HEK293T (cell line): ENCODE measurements around the gene KCNN3.

ENCODE experiments used
- BHLHE40 ChIP-seq: fragments of 450-650 bp; IDR thresholded peaks from 2 replicates; pipeline ENCODE4 v1.6.1; 2016; ENCODE audit warnings: mild to moderate bottlenecking, moderate library complexity, borderline replicate concordance
- CTBP1 ChIP-seq: fragments of 450-650 bp; IDR thresholded peaks from 2 replicates; pipeline ENCODE4 v1.6.1; 2016; ENCODE audit warnings: borderline replicate concordance
- ELF4 ChIP-seq: fragments of 450-650 bp; IDR thresholded peaks from 2 replicates; pipeline ENCODE4 v1.6.1; 2017; ENCODE audit warnings: antibody characterized with exemption
- FOXA1 ChIP-seq: fragments of 450-650 bp; IDR thresholded peaks from 2 replicates; pipeline ENCODE4 v1.6.1; 2016; ENCODE audit warnings: mild to moderate bottlenecking
- FOXM1 ChIP-seq: fragments of 450-650 bp; IDR thresholded peaks from 2 replicates; pipeline ENCODE4 v1.6.1; 2017; ENCODE audit warnings: mild to moderate bottlenecking, borderline replicate concordance
- L3MBTL2 ChIP-seq: fragments of 450-650 bp; conservative IDR thresholded peaks from 2 replicates; pipeline ENCODE4 v1.6.1; 2016; ENCODE audit warnings: mild to moderate bottlenecking
- LEF1 ChIP-seq: fragments of 450-650 bp; IDR thresholded peaks from 2 replicates; pipeline ENCODE4 v1.6.1; 2017; ENCODE audit warnings: mild to moderate bottlenecking, borderline replicate concordance
- NFRKB ChIP-seq: fragments of 450-650 bp; IDR thresholded peaks from 2 replicates; pipeline ENCODE4 v1.6.1; 2016; ENCODE audit warnings: mild to moderate bottlenecking, moderate library complexity
- SP1 ChIP-seq: fragments of 450-650 bp; IDR thresholded peaks from 2 replicates; pipeline ENCODE4 v1.6.1; 2017
- SUZ12 ChIP-seq: fragments of 450-650 bp; IDR thresholded peaks from 2 replicates; pipeline ENCODE4 v1.6.1; 2016; ENCODE audit warnings: mild to moderate bottlenecking
- TARDBP ChIP-seq: fragments of 450-650 bp; IDR thresholded peaks from 2 replicates; pipeline ENCODE4 v1.6.1; 2016
- ZNF384 ChIP-seq: fragments of 450-650 bp; IDR thresholded peaks from 2 replicates; pipeline ENCODE4 v1.6.1; 2016

GRCh38 chr1:154870734-154871133 is 653 bp upstream of the KCNN3 start:
- TF ChIP-seq FOXM1 (no peak), ZNF384 (no peak), FOXA1 (no peak), BHLHE40 (no peak), SP1 (no peak), TARDBP (no peak), NFRKB (no peak), SUZ12 (no peak), L3MBTL2 (no peak), ELF4 (no peak), LEF1 (no peak), CTBP1 (no peak)
